Colonic mucosa (tissue), 4 donors: Measurements from ENCODE around the gene PIK3R6. TPM values are rescaled to one million over a fixed set of nuclear protein-coding genes. Genes with fewer than 3 reads are reported as not detected.
A peak's percentile ranks its signal among the peaks of the same experiment; 100 is the strongest.

Experiments
- DNase-seq: peaks from one replicate; pipeline ENCODE4 v3.0.0-alpha.2; 2020
- H3K27ac ChIP-seq: fragments of 200-600 bp; one replicate; pipeline ENCODE4 v1.8.0; 2021
- H3K27me3 ChIP-seq: fragments of 200-600 bp; one replicate; pipeline ENCODE4 v1.8.0; 2021
- H3K36me3 ChIP-seq: fragments of 200-600 bp; one replicate; pipeline ENCODE4 v1.8.0; 2021
- H3K4me1 ChIP-seq: fragments of 200-600 bp; one replicate; pipeline ENCODE4 v1.8.0; 2021; ENCODE audit warnings: mild to moderate bottlenecking
- H3K4me3 ChIP-seq: fragments of 200-600 bp; one replicate; pipeline ENCODE4 v1.8.0; 2021
- H3K9ac ChIP-seq, 2 donors: one replicate each; pipeline ENCODE4 v1.7.0; 2013; ENCODE audit warnings: control low read depth in 2 of 2, low read depth in 2 of 2, low read length in 2 of 2
- H3K9me3 ChIP-seq: fragments of 200-600 bp; one replicate; pipeline ENCODE4 v1.8.0; 2021
- intact Hi-C: fragments of 100-400 bp; cut with DNase I; formaldehyde crosslinking; loops from one replicate; pipeline ENCODE4 v1.14.1; 2022
- total RNA-seq, 2 donors: library from RNA; stranded (reverse); fragmentation: NEBNext Ultra II Directional in 1 of 2; extraction: Animal tissue kit (Norgen Biotek cat#: 25700) in 1 of 2; gene quantifications; one replicate each; pipeline ENCODE4 v1.2.1, GENCODE V29; 2021
- TF ChIP-seq, protein P1 (sequence below): fragments of 200-600 bp; IDR thresholded peaks from one replicate; pipeline ENCODE4 v1.8.0; 2022; ENCODE audit warnings: antibody characterized with exemption, mild to moderate bottlenecking
- donor health status: healthy.
- donor health status: DM: no; HTN: no; CAD: no.
- donor health status: DM: no; HTN: no; CAD: no.

The PIK3R6 gene
- total RNA-seq, 2 donors from 2014 or later = 0.61 to 0.96 TPM

DNA sequence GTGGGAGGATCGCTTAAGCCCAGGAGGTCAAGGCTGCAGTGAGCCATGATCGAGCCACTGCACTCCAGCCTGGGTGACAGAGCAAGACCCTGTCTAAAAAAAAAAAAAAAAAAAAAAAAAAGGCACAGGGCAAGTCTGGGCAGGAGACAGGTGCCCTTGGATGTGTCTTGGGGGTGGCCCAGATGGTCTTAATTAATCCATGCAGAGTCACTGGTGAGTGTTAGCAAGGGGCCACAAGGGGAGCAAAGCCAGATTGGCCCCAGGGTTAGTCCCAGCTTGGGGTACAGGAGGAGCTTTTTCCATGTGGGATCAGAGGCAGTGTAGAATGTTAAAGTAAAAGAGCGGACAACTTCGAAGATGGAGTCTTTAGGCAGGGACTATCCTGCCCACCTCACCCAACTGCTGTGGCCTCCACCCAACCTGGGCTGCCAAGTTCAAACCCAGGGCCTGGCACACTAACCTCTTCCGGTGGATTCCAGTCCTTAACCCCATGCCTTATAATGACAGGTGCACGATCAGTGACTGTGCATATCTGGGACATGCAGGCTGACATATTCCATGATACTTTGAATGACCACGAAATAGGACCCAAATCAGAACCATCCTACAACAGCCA lies 36.1 kb downstream of the PIK3R6 start:
- H3K9ac ChIP-seq = no peak overlapping the region
- intact Hi-C loops = no loop called here
- H3K27ac ChIP-seq = no peak overlapping the region
- no peak overlapping the region for H3K4me3 ChIP-seq
- no peaks in the 10 kb centered on the region for H3K27me3 ChIP-seq
- no peaks in the 10 kb centered on the region for H3K9me3 ChIP-seq
- TF ChIP-seq, protein P1, sequence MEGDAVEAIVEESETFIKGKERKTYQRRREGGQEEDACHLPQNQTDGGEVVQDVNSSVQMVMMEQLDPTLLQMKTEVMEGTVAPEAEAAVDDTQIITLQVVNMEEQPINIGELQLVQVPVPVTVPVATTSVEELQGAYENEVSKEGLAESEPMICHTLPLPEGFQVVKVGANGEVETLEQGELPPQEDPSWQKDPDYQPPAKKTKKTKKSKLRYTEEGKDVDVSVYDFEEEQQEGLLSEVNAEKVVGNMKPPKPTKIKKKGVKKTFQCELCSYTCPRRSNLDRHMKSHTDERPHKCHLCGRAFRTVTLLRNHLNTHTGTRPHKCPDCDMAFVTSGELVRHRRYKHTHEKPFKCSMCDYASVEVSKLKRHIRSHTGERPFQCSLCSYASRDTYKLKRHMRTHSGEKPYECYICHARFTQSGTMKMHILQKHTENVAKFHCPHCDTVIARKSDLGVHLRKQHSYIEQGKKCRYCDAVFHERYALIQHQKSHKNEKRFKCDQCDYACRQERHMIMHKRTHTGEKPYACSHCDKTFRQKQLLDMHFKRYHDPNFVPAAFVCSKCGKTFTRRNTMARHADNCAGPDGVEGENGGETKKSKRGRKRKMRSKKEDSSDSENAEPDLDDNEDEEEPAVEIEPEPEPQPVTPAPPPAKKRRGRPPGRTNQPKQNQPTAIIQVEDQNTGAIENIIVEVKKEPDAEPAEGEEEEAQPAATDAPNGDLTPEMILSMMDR = no peak
- no peaks in the 10 kb centered on the region for H3K4me1 ChIP-seq
- no peaks in the 10 kb centered on the region for H3K36me3 ChIP-seq
- no peak for DNase-seq

DNA sequence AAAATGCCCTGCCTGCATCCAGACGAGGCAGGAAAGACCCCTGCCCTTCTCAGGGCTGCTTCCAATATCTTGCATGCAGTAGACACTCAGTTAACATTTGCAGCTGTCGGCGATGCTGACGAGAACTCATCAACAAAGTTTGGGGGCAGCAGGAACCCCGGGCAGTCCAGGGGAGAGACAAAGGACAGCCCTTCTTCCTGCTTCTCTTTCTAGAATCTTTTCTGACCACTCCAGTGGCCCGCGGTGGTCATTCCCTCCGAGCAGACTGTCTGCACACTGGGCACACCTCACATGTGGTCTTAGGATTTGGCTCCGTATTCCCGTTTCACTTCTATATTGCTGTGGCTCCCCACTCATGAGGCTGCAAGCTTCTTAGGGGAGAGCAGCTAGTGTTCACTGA lies 37.3 kb downstream of the PIK3R6 start:
- intact Hi-C loops = no loop called here
- DNase-seq = no peak
- no peaks in the 10 kb centered on the region for H3K27me3 ChIP-seq
- no peaks in the 10 kb centered on the region for H3K36me3 ChIP-seq
- H3K4me3 ChIP-seq = no peak overlapping the region
- TF ChIP-seq, protein P1 = no peak
- no peaks in the 10 kb centered on the region for H3K9me3 ChIP-seq
- no peak overlapping the region for H3K27ac ChIP-seq
- H3K9ac ChIP-seq = no peak overlapping the region
- no peaks in the 10 kb centered on the region for H3K4me1 ChIP-seq

DNA sequence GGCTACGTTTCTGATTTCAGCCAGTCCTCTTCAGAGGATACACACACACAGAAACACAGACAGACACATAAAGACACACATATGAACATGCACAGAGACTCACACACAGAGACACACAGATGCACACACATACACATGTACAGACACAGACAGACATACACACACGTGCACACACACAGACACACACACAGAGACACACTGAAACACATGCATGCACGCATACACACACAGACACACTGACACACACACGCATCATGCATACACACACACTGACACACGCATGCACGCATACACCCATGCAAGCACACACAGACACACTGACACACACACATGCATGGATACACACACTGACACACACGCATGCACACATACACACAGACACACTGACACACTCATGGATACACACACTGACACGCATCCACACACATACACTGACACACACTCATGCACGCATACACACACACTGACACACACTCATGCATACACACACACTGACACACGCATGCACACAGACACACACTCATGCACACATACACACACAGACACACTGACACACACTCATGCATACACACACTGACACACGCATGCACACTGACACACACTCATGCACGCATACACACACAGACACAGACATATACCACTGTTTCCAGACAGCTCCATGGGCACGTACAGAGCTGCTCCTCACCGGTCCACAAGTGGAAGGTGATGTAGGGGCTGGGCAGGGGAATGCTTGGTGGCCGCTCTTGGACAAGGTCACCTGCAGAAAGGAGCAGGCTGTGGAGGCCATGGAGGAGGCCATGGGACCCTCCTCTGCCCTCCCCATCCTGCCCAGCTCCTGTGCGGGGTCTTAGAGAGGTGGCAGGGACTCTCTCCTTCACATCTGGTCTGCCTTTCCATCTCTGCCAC lies 38.2 kb downstream of the PIK3R6 start:
- Histone ChIP-seq H3K27ac (no peak overlapping the region), H3K27me3 (no peaks in the 10 kb centered on the region), H3K36me3 (no peaks in the 10 kb centered on the region), H3K4me3 (no peak overlapping the region), H3K9ac (no peak overlapping the region), H3K4me1 (no peaks in the 10 kb centered on the region), H3K9me3 (no peaks in the 10 kb centered on the region)
- no peak for DNase-seq
- intact Hi-C loops = no loop called here
- TF ChIP-seq, protein P1 = no peak

DNA sequence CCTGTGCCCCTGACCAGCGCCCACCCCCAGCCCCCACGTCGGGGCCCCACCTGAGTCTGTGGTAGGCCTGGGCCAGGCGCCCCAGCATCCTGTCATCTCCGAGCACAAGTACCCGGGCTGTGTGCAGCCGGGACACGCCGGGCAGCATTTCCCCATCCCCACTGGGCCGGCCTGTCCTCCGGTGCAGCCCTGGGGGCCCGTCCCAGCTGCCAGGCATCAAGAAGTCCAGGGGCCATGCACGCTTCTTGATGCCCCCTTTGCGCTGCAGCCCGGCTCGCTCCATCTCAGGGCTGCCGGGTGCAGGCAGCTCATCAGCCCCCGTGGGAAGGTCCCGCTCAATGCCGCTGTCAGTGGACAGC lies 39.0 kb downstream of the PIK3R6 start:
- intact Hi-C loops = no loop called here

DNA sequence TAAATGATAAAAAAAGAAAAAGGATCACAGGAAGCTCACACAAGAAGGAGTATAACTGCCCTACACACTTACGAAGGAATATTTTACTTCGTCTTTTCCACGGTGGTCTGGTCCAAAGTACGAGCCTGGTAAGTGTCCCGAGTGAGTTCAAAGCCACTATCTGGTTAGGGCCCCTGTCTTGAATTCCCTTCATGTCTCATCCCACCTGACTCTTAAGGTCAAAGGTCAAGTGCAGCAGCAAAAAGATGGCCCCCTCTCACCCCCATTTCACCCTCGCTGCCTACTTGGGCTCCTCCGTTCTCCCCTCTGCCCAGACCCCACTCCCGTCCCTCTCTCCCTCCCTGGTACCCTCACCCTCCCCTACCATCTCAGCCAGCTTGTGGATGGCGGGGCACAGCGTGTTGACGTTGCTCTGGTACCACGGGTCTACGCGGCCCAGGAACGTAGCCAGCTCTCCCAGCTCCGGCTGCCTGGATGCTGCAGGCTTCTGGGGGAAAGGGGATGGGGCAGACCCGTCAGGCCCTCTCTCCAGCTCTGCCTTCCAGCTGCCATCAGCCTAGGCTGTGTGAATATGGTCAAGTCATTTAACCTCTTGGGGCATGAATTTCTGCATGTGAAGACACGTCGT lies 40.6 kb downstream of the PIK3R6 start:
- Histone ChIP-seq H3K27me3 (no peaks in the 10 kb centered on the region), H3K9me3 (no peaks in the 10 kb centered on the region), H3K27ac (no peak overlapping the region), H3K9ac (no peak overlapping the region), H3K4me3 (no peak overlapping the region), H3K4me1 (no peaks in the 10 kb centered on the region), H3K36me3 (no peaks in the 10 kb centered on the region)
- TF ChIP-seq, protein P1 = no peak
- DNase-seq = peak; percentile 9
- intact Hi-C loops = no loop called here

More for the DNA sequence above, 39.0 kb downstream of the PIK3R6 start:
- TF ChIP-seq, protein P1 = no peak
- H3K9me3 ChIP-seq = no peaks in the 10 kb centered on the region
- no peaks in the 10 kb centered on the region for H3K36me3 ChIP-seq
- DNase-seq = no peak
- H3K9ac ChIP-seq = no peak overlapping the region
- H3K4me3 ChIP-seq = no peak overlapping the region
- no peaks in the 10 kb centered on the region for H3K4me1 ChIP-seq
- no peak overlapping the region for H3K27ac ChIP-seq
- H3K27me3 ChIP-seq = no peaks in the 10 kb centered on the region
